ENCODE results near the gene PIK3IP1. TPM values are rescaled to one million over a fixed set of nuclear protein-coding genes. Genes with fewer than 3 reads are reported as not detected.
A peak's percentile ranks its signal among the peaks of the same experiment; 100 is the strongest.

The PIK3IP1 gene
- total and polyA plus RNA-seq, 7 donors = 2.0 to 11.6 (median 7.4) TPM

DNA sequence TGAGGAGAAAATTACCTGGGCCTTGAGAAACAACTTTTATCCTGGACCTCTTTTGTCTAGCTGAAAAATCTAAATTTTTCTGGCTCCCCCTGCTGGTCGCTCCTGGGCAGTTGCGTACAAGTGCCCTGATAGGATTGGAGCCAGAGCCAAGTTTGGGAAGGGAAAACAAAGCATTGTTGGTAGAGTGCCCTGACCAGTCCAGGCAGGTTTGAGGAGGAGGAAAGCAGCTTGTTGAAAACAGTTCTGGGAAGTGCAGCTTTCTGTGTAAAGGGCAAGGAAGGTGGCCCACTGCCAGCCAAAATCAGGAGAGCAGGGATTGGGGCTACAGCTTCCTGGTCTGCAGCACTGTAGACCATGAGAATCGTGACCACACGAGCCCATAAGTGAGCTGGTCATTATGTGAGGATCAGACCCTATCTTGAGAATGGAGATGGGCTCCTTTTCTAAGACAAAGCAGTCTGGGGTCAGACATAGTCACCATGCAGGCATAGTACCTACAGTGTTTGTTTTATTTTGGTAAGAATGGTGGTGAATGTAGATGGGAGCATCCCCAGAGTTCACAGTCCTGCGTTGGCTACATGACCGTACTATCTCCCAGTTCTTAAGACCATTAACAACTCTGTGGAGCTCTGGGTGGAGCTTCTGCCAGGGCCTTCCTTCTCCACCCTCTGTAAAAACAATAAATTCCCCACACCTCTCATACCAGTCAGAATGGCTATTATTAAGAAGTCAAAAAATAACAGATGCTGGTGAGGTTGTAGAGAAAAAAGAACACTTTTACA, 21.3 kb upstream of the PIK3IP1 start:
- no peak overlapping the region for H3K4me3 ChIP-seq
- no peaks in the 10 kb centered on the region for H3K4me1 ChIP-seq
- WGBS, 3 donors = 34 to 44% (median 37%) methylated on average over 6 of the region's 6 CpGs
- intact Hi-C loops (cut with DNase I) = no loop called here
- peak; percentile 74 to 89 (median 80) for ATAC-seq
- DNase-seq = peak; percentile 61 to 69
- H3K27ac ChIP-seq = peak overlapping the region; percentile 53
- peaks cover 5% of the 10 kb centered on the region for H3K9me3 ChIP-seq
- TF ChIP-seq, protein P1, sequence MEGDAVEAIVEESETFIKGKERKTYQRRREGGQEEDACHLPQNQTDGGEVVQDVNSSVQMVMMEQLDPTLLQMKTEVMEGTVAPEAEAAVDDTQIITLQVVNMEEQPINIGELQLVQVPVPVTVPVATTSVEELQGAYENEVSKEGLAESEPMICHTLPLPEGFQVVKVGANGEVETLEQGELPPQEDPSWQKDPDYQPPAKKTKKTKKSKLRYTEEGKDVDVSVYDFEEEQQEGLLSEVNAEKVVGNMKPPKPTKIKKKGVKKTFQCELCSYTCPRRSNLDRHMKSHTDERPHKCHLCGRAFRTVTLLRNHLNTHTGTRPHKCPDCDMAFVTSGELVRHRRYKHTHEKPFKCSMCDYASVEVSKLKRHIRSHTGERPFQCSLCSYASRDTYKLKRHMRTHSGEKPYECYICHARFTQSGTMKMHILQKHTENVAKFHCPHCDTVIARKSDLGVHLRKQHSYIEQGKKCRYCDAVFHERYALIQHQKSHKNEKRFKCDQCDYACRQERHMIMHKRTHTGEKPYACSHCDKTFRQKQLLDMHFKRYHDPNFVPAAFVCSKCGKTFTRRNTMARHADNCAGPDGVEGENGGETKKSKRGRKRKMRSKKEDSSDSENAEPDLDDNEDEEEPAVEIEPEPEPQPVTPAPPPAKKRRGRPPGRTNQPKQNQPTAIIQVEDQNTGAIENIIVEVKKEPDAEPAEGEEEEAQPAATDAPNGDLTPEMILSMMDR (IDR thresholded peaks at IDR 0.05) = peak; percentile 81
- H3K36me3 ChIP-seq (ENCODE audit: insufficient read depth in 1 of 2, low read depth in 1 of 2) = no peaks in the 10 kb centered on the region
- H3K27me3 ChIP-seq (ENCODE audit: insufficient read depth in 3 of 3, low read length in 2 of 3) = no peaks in the 10 kb centered on the region

DNA sequence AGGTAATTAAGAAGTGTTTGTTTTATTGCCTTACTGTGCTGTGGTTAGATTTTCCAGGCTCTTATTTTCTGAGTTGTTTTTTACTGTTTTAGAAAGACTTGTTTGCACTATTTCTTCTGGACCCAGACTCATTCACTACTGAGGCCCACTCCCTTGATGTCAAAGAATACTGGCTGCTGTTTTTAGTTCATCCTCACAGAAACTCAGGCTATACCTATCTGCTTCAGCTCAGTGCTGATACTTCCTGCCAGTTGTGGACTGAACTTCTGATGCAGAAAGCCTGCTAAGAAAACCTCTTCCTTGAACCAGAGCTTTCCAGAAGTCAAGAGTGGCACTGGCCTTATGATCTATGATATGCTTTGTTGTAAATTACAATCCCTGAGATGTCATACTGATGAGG, 15.9 kb upstream of the PIK3IP1 start:
- TF ChIP-seq, protein P1 (IDR thresholded peaks at IDR 0.05) = no peak
- H3K4me1 ChIP-seq = no peaks in the 10 kb centered on the region
- no peak for ATAC-seq
- H3K27ac ChIP-seq = no peak overlapping the region
- no peaks in the 10 kb centered on the region for H3K9me3 ChIP-seq
- no peaks in the 10 kb centered on the region for H3K27me3 ChIP-seq (ENCODE audit: insufficient read depth in 3 of 3, low read length in 2 of 3)
- H3K4me3 ChIP-seq = no peak overlapping the region
- H3K36me3 ChIP-seq (ENCODE audit: insufficient read depth in 1 of 2, low read depth in 1 of 2) = no peaks in the 10 kb centered on the region
- no peak for DNase-seq
- intact Hi-C loops (cut with DNase I) = no loop called here

DNA sequence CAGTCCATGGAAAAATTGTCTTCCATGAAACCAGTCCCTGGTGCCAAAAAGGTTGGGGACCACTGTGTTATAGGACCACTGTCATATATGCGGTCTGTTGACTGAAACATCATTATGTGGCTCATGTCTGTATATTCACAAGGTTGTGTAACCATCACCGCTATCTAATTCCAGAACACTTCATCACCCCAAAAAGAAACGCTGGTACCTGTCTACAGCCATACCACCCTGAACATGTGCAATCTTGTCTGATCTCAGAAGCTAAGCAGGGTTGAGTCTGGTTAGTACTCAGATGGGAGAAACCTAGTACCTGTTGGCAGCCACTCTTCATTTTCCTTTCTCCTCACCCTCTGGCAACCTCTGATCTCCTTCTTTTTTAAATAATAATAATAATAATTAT, 12.9 kb upstream of the PIK3IP1 start:
- no peak overlapping the region for H3K27ac ChIP-seq
- no peak for ATAC-seq

GRCh38 chr22:31302537-31302936, 10.2 kb upstream of the PIK3IP1 start:
- Histone ChIP-seq H3K4me3 (no peak overlapping the region), H3K9me3 (no peaks in the 10 kb centered on the region), H3K27ac (no peak overlapping the region), H3K4me1 (no peaks in the 10 kb centered on the region), H3K36me3 (ENCODE audit: insufficient read depth in 1 of 2, low read depth in 1 of 2) (no peaks in the 10 kb centered on the region), H3K27me3 (ENCODE audit: insufficient read depth in 3 of 3, low read length in 2 of 3) (no peaks in the 10 kb centered on the region)
- WGBS, 3 donors = 78 to 95% (median 79%) methylated on average over 3 of the region's 3 CpGs
- ATAC-seq (no peak), DNase-seq (no peak)
- intact Hi-C loops (cut with DNase I) = no loop called here
- TF ChIP-seq, protein P1 (IDR thresholded peaks at IDR 0.05) = no peak

More for the DNA sequence above, 12.9 kb upstream of the PIK3IP1 start:
- intact Hi-C loops (cut with DNase I) = no loop called here
- Histone ChIP-seq H3K27me3 (ENCODE audit: insufficient read depth in 3 of 3, low read length in 2 of 3) (no peaks in the 10 kb centered on the region), H3K4me1 (no peaks in the 10 kb centered on the region), H3K4me3 (no peak overlapping the region), H3K9me3 (no peaks in the 10 kb centered on the region), H3K36me3 (ENCODE audit: insufficient read depth in 1 of 2, low read depth in 1 of 2) (no peaks in the 10 kb centered on the region)
- 92 to 95% (median 93%) methylated on average over 3 of the region's 3 CpGs for WGBS, 3 donors
- DNase-seq = no peak
- TF ChIP-seq, protein P1 (IDR thresholded peaks at IDR 0.05) = no peak

DNA sequence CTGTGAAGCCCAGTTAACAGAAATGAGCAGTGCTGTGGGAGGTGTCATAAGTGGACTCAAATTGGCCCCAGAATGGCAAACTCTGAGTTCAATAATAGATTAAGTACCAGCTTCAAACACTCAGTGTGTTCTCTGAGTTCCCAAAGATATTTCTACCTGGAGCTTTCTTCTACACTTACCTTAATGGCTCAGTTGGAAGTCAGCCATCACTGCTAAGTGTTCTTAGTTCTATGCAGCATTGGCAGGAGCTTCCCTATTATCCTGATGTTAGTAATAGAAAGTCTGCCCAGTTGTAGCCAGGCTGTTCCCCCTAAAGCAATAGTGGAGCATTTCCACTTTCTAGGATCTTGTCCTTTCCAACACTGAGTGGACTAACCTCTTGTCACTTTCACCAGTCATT, 9.7 kb upstream of the PIK3IP1 start:
- intact Hi-C loops (cut with DNase I) = no loop called here
- DNase-seq (no peak), ATAC-seq (no peak)
- peaks cover 3% of the 10 kb centered on the region for H3K4me1 ChIP-seq
- H3K27me3 ChIP-seq (ENCODE audit: insufficient read depth in 3 of 3, low read length in 2 of 3) = no peaks in the 10 kb centered on the region
- TF ChIP-seq, protein P1 (IDR thresholded peaks at IDR 0.05) = no peak
- no peaks in the 10 kb centered on the region for H3K9me3 ChIP-seq
- no peak overlapping the region for H3K27ac ChIP-seq
- H3K36me3 ChIP-seq (ENCODE audit: insufficient read depth in 1 of 2, low read depth in 1 of 2) = no peaks in the 10 kb centered on the region
- no peak overlapping the region for H3K4me3 ChIP-seq

All from psoas muscle (tissue), 8 donors.